NCI-H510A treated with DMSO at 0.1 percent for 48 hours (cell line): ENCODE results near the gene MEIOB.
"Not testable (repeated sequence)": the region's sequence is repeated elsewhere in the genome, so short reads cannot be mapped to it uniquely, and the experiment has no call there.

Experiments
- DNase-seq: peaks from one replicate; lab custom pipeline; 2025; lab: John Stamatoyannopoulos, UW

Gene MEIOB

GRCh38 chr16:1907226-1907860 lies 35.4 kb upstream of the MEIOB start:
- no peak for DNase-seq

- no peak for DNase-seq
These were observed 34.8 kb upstream of the MEIOB start for GRCh38 chr16:1906846-1907165.

- no peak for DNase-seq
These were observed 34.3 kb upstream of the MEIOB start for GRCh38 chr16:1906055-1906845.

DNA sequence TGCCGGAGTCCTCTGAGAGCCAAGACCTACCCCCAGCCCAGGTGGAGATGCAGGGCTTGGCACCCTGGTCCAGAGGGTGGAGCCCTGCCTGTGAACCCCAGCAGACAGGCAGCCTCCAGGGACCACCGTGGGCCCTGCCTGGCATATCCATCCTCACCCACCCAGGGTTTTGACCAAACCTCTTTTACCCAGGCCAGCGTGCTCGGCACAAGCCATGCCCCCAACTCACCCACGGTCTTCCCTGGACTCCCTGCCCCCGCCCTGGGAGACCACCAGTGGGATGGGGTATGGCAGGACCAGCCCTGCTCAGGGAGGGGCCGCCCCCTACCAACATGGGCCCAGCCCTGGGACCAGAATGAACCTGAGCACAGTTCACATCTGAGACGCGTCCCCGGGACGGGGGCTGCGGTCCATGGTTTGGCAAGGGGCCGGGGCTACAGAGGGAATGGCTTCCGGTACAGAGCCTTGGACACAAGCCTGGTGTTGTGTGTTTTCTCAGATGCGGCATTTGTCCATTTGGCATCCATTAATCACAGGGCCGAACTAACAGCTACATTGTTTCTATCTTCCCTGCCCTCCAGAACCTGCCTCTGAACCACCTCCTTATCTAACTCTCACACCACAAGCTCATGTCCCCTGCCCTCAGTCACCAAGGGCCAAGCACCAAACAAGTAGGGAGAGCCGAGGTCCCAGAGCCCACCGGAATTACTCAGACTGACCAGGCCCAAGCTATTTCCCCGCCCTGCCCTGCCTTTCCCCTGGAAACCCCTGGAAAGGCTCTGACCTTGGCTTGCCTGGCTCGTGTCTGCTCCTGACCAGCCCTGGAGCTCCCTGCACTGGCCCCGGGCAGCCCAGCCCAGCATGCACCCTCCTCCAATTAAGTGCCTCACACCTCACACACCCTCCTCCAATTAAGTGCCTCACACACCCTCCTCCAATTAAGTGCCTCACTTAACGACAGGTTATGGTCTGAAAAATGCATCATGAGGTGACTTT lies 32.2 kb upstream of the MEIOB start:
- DNase-seq = no peak

DNA sequence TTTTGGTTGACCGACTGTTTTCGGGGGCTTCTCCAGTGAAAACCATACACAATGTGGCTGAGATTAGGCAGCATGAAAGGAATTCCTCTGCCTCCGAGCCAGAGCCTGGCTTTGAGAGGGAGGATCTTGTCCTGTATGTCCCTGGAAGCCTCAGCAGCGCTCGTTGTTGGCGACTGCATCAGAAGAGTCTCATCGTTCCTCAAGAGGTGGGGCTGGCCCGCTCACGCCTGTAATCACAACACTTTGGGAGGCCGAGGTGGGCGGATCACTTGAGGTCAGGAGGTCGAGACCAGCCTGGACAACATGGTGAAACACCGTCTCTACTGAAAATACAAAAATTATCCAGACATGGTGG lies 31.2 kb upstream of the MEIOB start:
- DNase-seq = no peak

GRCh38 chr16:1902547-1903219 lies 30.7 kb upstream of the MEIOB start:
- DNase-seq = no peak

- peak; percentile 89 for DNase-seq
These were observed 28.4 kb upstream of the MEIOB start for GRCh38 chr16:1900452-1900774.

DNA sequence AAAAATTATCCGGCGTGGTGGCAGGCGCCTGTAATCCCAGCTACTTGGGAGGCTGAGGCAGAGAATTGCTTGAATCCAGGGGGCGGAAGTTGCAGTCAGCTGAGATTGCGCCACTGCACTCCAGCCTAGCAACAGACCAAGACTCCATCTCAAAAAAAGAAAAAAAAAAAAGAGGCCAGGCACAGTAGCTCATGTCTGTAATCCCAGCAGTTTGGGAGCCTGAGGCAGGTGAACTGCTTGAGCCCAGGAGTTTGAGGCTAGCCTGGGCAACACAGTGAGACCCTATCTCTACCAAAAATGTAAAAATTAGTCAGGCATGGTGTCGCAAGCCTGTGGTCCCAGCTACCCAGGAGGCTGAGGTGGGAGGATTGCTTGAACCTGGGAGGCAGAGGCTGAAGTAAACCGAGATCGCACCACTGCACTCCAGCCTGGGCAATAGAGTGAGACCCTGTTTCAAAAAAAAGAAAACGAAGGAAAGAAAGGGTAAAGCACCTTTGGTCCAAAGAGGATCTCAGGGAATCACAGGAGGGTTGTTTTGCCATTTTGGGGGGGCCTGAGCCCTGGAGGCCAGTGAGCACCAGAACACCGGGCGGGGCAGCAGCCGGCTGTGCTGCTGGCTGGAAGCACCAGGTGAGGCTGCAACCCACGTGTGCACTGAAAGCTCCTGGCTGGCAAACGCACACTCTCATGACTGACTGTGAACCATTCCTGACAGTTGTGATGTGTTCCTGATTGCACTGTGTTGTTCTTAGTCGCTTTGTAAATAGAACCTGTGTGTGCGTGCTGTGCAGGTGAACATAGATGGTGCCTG lies 27.9 kb upstream of the MEIOB start:
- no peak for DNase-seq

- DNase-seq = not testable (repeated sequence)
These were observed 25.7 kb upstream of the MEIOB start for GRCh38 chr16:1897692-1898091.

- no peak for DNase-seq
These were observed 24.1 kb upstream of the MEIOB start for GRCh38 chr16:1895949-1896675.

DNA sequence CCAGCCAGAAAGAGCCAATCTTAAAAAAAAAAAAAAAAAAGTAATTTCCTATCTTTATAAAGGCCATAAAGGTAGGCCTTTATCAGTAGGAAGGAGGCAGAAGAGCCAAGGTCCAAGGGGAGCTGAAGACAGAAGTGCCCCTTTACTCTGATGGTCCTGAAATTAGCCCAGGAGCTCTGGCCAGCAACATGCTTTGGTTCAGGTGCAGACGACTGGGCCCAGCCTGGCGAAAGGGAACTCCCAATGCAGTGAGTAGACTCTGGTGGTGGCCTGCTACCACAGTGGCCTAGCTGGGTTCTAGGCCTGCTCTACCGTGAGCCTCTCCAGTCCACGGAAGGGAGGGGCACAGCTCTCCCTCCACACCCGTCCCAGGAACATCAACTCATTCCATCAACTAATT lies 23.1 kb upstream of the MEIOB start:
- no peak for DNase-seq

DNA sequence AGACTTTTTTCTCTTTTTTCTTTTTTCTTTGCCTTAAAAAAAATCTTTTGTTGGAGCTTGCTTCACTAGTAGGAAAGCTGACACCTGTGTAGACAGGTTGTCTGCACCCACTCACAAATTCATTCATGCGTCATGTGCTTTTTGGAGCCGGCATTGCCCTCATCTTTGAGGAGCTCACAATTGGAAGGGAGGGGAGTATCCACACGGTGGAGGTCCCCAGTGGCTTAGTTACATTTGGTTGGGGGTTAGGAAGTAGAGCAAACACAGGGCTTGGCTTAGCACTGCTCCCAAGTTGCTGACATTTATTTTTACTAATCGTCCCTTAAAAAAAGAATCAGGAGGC lies 18.7 kb upstream of the MEIOB start:
- DNase-seq = peak; percentile 82

DNA sequence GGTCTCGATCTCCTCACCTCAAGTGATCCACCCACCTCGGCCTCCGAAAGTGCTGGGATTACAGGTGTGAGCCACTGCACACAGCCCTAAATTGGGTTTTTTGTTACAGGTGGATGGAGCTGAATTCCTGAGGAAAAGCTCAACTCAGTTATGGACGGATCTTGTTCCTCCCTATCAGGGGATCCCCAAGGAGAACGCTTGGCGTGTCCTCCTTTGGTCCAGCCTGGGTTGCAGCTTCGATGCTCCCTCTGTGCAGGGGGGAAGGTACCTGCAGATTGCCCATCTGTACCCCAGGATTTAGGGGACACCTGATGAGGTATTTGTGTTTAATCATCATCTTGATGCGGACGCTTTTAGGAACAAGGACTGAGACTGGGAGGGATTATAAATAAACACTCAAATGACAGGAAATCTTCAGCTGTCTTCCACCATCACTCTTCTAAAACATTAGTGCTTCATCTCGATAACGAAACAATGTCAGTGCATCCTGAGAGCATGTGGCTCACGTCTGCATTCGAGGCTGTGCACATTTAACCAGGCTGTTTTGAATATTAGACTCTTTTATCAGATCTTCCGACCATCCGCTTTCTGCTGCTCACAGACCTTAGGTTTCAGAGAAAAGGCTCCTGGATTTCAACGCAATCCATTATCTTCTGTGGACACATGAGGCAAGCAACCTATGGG lies 18.2 kb upstream of the MEIOB start:
- peak; percentile 82 for DNase-seq

GRCh38 chr16:1887711-1888354 lies 15.9 kb upstream of the MEIOB start:
- DNase-seq = no peak

DNA sequence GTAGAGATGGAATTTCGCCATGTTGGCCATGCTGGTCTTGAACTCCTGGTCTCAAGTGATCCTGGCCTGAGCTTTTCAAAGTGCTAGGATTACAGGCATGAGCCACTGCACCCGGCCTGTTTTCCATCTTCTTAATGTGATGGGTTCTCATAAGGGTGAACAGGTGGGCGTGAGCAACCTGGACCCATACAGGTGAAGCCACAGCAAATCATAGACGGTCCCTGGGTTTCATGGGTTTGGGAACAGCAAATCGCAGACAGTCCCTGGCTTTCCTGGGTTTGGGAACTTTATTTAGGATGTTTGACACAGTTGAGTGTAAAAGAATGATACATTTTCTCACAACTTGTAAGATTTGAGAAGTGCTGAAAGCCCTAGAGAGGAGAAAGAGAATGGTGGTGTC lies 12.9 kb upstream of the MEIOB start:
- DNase-seq = no peak

DNA sequence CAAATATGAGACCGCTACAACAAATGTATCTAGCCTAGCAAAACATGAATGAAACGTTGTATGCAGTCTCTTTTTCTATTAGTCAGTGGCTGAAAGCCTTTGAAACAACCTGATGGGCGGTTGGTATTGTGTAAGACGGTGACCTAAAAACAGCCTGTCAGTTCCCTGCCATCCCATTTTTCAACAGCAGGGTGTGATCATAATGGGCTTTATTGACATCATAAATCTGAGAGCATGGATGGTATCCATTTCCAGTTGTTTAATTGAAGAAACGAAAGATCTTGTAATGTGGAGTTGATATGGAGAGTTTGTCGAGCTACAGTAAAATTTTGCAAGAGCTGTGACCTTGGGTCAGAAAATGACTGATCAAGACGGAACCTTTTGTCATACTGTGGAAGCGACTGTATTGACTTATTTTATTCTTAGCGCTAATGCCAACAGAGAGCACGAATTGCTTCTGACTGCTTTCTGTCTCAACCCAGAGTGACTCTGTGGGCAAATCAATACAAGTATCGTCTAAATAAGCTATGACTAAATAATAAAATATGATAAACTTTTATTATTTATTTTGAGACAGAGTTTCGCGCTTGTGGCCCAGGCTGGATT lies 12.3 kb upstream of the MEIOB start:
- peak; percentile 18 for DNase-seq

DNA sequence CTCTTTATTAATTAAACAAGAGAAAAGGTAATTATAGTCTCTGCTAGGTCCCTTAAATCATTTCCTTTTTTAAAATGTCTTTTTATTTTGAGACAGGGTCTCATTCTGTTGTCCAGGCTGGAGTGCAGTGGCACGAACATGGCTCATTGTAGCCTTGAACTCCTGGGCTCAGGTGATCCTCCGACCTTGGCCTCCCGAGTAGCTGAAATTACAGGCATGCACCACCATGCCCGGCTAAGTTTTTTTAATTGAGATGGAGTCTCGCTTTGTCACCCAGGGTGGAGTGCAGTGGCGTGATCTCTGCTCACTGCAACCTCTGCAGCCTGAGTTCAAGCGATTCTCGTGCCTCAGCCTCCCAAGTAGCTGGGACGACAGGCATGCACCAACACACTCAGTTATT lies 9.2 kb upstream of the MEIOB start:
- not testable (repeated sequence) for DNase-seq

GRCh38 chr16:1879477-1879876 lies 7.5 kb upstream of the MEIOB start:
- no peak for DNase-seq

DNA sequence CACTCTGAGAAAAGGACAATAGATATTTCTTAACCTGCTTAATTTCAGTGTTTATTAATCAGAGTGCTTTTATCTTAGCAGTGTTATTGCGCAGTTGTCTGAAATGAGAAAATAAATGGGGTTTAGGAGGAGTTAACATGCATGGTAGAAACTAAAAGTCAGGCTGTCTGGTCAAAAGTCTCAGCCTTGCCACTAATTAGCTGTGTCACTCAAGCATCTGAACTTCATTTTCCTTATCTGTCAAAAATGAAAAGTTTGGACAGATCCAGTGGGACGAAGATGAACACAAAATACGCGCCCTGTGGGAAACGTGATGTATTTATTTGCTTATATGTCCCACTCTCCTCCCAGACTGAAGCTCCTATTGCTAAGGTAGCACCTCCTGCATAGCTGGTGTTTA lies 6.3 kb upstream of the MEIOB start:
- no peak for DNase-seq
